Measurements from ENCODE around the gene PAFAH1B1.

DNA sequence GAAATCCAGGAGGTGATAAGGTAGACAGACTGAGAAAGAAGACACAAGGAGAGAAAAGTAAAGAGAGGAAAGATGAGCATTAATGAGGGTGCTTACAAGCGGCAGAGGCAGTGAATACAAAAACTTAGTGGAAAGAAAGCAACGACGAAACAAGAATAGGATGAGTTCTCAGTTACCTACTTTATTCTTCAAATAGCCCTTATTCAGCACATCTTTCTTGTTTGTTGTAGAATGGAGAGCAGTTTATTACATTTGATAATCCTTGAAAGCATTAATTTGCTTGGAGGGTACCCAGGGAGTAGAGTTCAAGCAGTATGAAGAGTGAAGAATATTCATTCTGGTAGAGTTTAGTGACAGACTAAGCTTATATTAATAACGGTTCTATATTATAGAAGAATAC is 22.4 kb downstream of the PAFAH1B1 start:
- TF ChIP-seq POLR2AphosphoS5 (IDR thresholded peaks at IDR 0.05), result no peak
- TF ChIP-seq, protein P1, sequence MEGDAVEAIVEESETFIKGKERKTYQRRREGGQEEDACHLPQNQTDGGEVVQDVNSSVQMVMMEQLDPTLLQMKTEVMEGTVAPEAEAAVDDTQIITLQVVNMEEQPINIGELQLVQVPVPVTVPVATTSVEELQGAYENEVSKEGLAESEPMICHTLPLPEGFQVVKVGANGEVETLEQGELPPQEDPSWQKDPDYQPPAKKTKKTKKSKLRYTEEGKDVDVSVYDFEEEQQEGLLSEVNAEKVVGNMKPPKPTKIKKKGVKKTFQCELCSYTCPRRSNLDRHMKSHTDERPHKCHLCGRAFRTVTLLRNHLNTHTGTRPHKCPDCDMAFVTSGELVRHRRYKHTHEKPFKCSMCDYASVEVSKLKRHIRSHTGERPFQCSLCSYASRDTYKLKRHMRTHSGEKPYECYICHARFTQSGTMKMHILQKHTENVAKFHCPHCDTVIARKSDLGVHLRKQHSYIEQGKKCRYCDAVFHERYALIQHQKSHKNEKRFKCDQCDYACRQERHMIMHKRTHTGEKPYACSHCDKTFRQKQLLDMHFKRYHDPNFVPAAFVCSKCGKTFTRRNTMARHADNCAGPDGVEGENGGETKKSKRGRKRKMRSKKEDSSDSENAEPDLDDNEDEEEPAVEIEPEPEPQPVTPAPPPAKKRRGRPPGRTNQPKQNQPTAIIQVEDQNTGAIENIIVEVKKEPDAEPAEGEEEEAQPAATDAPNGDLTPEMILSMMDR (IDR thresholded peaks at IDR 0.05), result no peak
